ENCODE results near the gene TRIM46. TPM values are rescaled to one million over a fixed set of nuclear protein-coding genes. Genes with fewer than 3 reads are reported as not detected.
A peak's percentile ranks its signal among the peaks of the same experiment; 100 is the strongest.

TRIM46 gene
- total RNA-seq, 1 donor from 2014 or later, result 13.2 TPM

DNA sequence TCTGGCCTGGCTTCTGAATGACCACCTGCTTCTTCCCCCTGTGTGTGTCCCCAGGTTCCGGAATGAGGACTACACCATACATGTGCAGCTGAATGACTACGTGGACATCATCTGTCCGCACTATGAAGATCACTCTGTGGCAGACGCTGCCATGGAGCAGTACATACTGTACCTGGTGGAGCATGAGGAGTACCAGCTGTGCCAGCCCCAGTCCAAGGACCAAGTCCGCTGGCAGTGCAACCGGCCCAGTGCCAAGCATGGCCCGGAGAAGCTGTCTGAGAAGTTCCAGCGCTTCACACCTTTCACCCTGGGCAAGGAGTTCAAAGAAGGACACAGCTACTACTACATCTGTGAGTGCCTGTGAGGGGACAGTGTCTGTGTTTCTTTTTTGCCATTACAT is 42.4 kb upstream of the TRIM46 start:
- peaks cover 48% of the 10 kb centered on the region for H3K4me1 ChIP-seq (ENCODE audit: insufficient read depth, low read length)
- FAIRE-seq, result no peak
- H3K36me3 Mint-ChIP-seq (ENCODE audit: low read depth, unreplicated experiment), result peaks cover 8% of the 10 kb centered on the region
- peaks cover 24% of the 10 kb centered on the region for H3K27me3 ChIP-seq (ENCODE audit: insufficient read depth, low read length)
- no peaks in the 10 kb centered on the region for H3K79me2 ChIP-seq (ENCODE audit: insufficient read depth, low read length)
- H3K4me3 ChIP-seq (ENCODE audit: insufficient read depth, low read depth, low read length), result no peak overlapping the region
- H3K27ac ChIP-seq (ENCODE audit: low read depth, low read length), result no peak overlapping the region
- no peak overlapping the region for H3K9ac ChIP-seq (ENCODE audit: low read length)
- H2AFZ ChIP-seq (ENCODE audit: low read depth, low read length), result no peak overlapping the region
- peaks cover 40% of the 10 kb centered on the region for H3K4me1 Mint-ChIP-seq (ENCODE audit: low read depth, unreplicated experiment)
- no peak for DNase-seq (ENCODE audit: low read depth)
- no peak overlapping the region for H3K4me2 ChIP-seq (ENCODE audit: low read length)
- H3K4me3 Mint-ChIP-seq (ENCODE audit: unreplicated experiment), result no peak overlapping the region
- no peaks in the 10 kb centered on the region for H3K36me3 ChIP-seq (ENCODE audit: insufficient read depth, low read length)
- no peaks in the 10 kb centered on the region for H3K9me3 Mint-ChIP-seq (ENCODE audit: unreplicated experiment)
- H4K20me1 ChIP-seq (ENCODE audit: insufficient read depth, low read length), result no peaks in the 10 kb centered on the region
- no peak overlapping the region for H3K27ac Mint-ChIP-seq (ENCODE audit: unreplicated experiment)
- no peaks in the 10 kb centered on the region for H3K9me3 ChIP-seq (ENCODE audit: insufficient read depth, low read depth, low read length)
- no peak for TF ChIP-seq EZH2 (IDR thresholded peaks at IDR 0.05; ENCODE audit: insufficient read depth, low read length)
- TF ChIP-seq, protein P1, sequence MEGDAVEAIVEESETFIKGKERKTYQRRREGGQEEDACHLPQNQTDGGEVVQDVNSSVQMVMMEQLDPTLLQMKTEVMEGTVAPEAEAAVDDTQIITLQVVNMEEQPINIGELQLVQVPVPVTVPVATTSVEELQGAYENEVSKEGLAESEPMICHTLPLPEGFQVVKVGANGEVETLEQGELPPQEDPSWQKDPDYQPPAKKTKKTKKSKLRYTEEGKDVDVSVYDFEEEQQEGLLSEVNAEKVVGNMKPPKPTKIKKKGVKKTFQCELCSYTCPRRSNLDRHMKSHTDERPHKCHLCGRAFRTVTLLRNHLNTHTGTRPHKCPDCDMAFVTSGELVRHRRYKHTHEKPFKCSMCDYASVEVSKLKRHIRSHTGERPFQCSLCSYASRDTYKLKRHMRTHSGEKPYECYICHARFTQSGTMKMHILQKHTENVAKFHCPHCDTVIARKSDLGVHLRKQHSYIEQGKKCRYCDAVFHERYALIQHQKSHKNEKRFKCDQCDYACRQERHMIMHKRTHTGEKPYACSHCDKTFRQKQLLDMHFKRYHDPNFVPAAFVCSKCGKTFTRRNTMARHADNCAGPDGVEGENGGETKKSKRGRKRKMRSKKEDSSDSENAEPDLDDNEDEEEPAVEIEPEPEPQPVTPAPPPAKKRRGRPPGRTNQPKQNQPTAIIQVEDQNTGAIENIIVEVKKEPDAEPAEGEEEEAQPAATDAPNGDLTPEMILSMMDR (IDR thresholded peaks at IDR 0.05; ENCODE audit: insufficient read depth, low read depth, low read length), result no peak
- H3K27me3 Mint-ChIP-seq (ENCODE audit: low read depth, unreplicated experiment), result no peaks in the 10 kb centered on the region

DNA sequence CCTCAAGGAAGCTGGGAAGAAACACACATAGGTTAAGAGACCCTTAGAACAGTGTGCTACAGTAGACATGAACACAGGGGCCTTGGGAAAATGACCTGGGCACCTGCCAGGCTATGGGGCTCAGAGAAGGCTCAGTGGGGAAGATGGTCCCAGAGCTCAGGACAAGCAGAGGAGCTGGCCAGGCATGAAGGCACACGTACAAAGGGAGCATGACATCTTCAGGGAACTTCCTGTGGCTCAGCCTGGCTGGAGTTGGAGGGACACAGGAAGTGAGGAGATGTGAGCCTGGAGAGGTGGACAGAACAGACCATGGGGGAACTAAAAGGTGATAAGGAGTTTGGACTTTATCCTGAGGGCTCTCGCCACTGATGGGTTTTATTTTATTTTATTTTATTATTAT is 41.8 kb upstream of the TRIM46 start:
- FAIRE-seq (no peak), DNase-seq (ENCODE audit: low read depth) (no peak)
- Histone ChIP-seq H4K20me1 (ENCODE audit: insufficient read depth, low read length) (no peaks in the 10 kb centered on the region), H2AFZ (ENCODE audit: low read depth, low read length) (no peak overlapping the region), H3K9me3 (ENCODE audit: insufficient read depth, low read depth, low read length) (no peaks in the 10 kb centered on the region), H3K4me2 (ENCODE audit: low read length) (no peak overlapping the region), H3K36me3 (ENCODE audit: insufficient read depth, low read length) (no peaks in the 10 kb centered on the region), H3K9ac (ENCODE audit: low read length) (no peak overlapping the region), H3K4me3 (ENCODE audit: insufficient read depth, low read depth, low read length) (no peak overlapping the region), H3K27ac (ENCODE audit: low read depth, low read length) (no peak overlapping the region), H3K4me1 (ENCODE audit: insufficient read depth, low read length) (peaks cover 46% of the 10 kb centered on the region), H3K79me2 (ENCODE audit: insufficient read depth, low read length) (peaks cover 4% of the 10 kb centered on the region), H3K27me3 (ENCODE audit: insufficient read depth, low read length) (peaks cover 19% of the 10 kb centered on the region)
- no peak overlapping the region for H3K27ac Mint-ChIP-seq (ENCODE audit: unreplicated experiment)
- peak overlapping the region; percentile 40 for H3K4me3 Mint-ChIP-seq (ENCODE audit: unreplicated experiment)
- H3K36me3 Mint-ChIP-seq (ENCODE audit: low read depth, unreplicated experiment), result peaks cover 8% of the 10 kb centered on the region
- no peak for TF ChIP-seq EZH2 (IDR thresholded peaks at IDR 0.05; ENCODE audit: insufficient read depth, low read length)
- TF ChIP-seq, protein P1 (IDR thresholded peaks at IDR 0.05; ENCODE audit: insufficient read depth, low read depth, low read length), result no peak
- H3K4me1 Mint-ChIP-seq (ENCODE audit: low read depth, unreplicated experiment), result peaks cover 41% of the 10 kb centered on the region
- no peaks in the 10 kb centered on the region for H3K27me3 Mint-ChIP-seq (ENCODE audit: low read depth, unreplicated experiment)
- no peaks in the 10 kb centered on the region for H3K9me3 Mint-ChIP-seq (ENCODE audit: unreplicated experiment)

DNA sequence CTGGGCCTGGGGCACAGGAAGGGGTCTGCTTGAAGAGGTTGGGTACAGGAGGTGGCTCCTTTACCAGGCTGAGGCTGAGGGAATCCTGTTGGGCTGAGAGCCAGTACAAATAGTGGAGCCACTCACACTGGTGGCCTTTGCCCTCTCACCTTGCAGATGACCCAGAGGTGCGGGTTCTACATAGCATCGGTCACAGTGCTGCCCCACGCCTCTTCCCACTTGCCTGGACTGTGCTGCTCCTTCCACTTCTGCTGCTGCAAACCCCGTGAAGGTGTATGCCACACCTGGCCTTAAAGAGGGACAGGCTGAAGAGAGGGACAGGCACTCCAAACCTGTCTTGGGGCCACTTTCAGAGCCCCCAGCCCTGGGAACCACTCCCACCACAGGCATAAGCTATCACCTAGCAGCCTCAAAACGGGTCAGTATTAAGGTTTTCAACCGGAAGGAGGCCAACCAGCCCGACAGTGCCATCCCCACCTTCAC is 39.8 kb upstream of the TRIM46 start:
- no peak overlapping the region for H3K4me2 ChIP-seq (ENCODE audit: low read length)
- DNase-seq (ENCODE audit: low read depth), result no peak
- H3K4me3 Mint-ChIP-seq (ENCODE audit: unreplicated experiment), result no peak overlapping the region
- H3K36me3 ChIP-seq (ENCODE audit: insufficient read depth, low read length), result peaks cover 3% of the 10 kb centered on the region
- peaks cover 10% of the 10 kb centered on the region for H3K36me3 Mint-ChIP-seq (ENCODE audit: low read depth, unreplicated experiment)
- no peaks in the 10 kb centered on the region for H3K9me3 ChIP-seq (ENCODE audit: insufficient read depth, low read depth, low read length)
- H3K79me2 ChIP-seq (ENCODE audit: insufficient read depth, low read length), result peaks cover 22% of the 10 kb centered on the region
- no peaks in the 10 kb centered on the region for H3K9me3 Mint-ChIP-seq (ENCODE audit: unreplicated experiment)
- no peak overlapping the region for H3K27ac Mint-ChIP-seq (ENCODE audit: unreplicated experiment)
- no peak overlapping the region for H2AFZ ChIP-seq (ENCODE audit: low read depth, low read length)
- H3K4me1 Mint-ChIP-seq (ENCODE audit: low read depth, unreplicated experiment), result peaks cover 38% of the 10 kb centered on the region
- no peak for FAIRE-seq
- no peak for TF ChIP-seq EZH2 (IDR thresholded peaks at IDR 0.05; ENCODE audit: insufficient read depth, low read length)
- peaks cover 2% of the 10 kb centered on the region for H3K27me3 ChIP-seq (ENCODE audit: insufficient read depth, low read length)
- H3K27me3 Mint-ChIP-seq (ENCODE audit: low read depth, unreplicated experiment), result no peaks in the 10 kb centered on the region
- no peak overlapping the region for H3K4me3 ChIP-seq (ENCODE audit: insufficient read depth, low read depth, low read length)
- no peak overlapping the region for H3K9ac ChIP-seq (ENCODE audit: low read length)
- H3K4me1 ChIP-seq (ENCODE audit: insufficient read depth, low read length), result peaks cover 35% of the 10 kb centered on the region
- H3K27ac ChIP-seq (ENCODE audit: low read depth, low read length), result peak overlapping the region; percentile 100
- peaks cover 10% of the 10 kb centered on the region for H4K20me1 ChIP-seq (ENCODE audit: insufficient read depth, low read length)

All from astrocyte (in vitro differentiated cells and primary cell).